Hepatocyte (in vitro differentiated cells): ENCODE results near the gene TMEM236. TPM values are rescaled to one million over a fixed set of nuclear protein-coding genes. Genes with fewer than 3 reads are reported as not detected.

Experiments used
- DNase-seq: peaks from one replicate; pipeline ENCODE4 v3.0.0-alpha.2; 2016; ENCODE audit warnings: low spot score
- H2AFZ ChIP-seq: fragments of 200-600 bp; sonication (generic); 2 replicates; pipeline ENCODE4 v1.6.0; 2016; ENCODE audit warnings: antibody characterized with exemption, mild to moderate bottlenecking
- H3K27ac ChIP-seq: fragments of 200-600 bp; sonication (generic); 2 replicates; pipeline ENCODE4 v1.5.1; 2016; ENCODE audit warnings: mild to moderate bottlenecking
- H3K27me3 ChIP-seq: fragments of 200-600 bp; sonication (generic); 2 replicates; pipeline ENCODE4 v1.6.1; 2016
- H3K36me3 ChIP-seq: fragments of 200-600 bp; sonication (generic); replicated peaks from 2 replicates; pipeline ENCODE4 v1.5.1; 2016; ENCODE audit warnings: low read depth; ENCODE audit not compliant: insufficient read depth
- H3K4me1 ChIP-seq: fragments of 200-600 bp; sonication (generic); 2 replicates; pipeline ENCODE4 v1.5.1; 2016; ENCODE audit warnings: mild to moderate bottlenecking, moderate library complexity; ENCODE audit not compliant: insufficient read depth
- H3K4me2 ChIP-seq: fragments of 200-600 bp; sonication (generic); 2 replicates; pipeline ENCODE4 v1.6.0; 2016
- H3K4me3 ChIP-seq: fragments of 200-600 bp; sonication (generic); 2 replicates; pipeline ENCODE4 v1.5.1; 2016; ENCODE audit warnings: mild to moderate bottlenecking
- H3K79me2 ChIP-seq: fragments of 200-600 bp; sonication (generic); 2 replicates; pipeline ENCODE4 v1.6.0; 2017; ENCODE audit warnings: mild to moderate bottlenecking
- H3K9me2 ChIP-seq: fragments of 200-600 bp; sonication (generic); replicated peaks from 2 replicates; pipeline ENCODE4 v1.6.0; 2017; ENCODE audit warnings: mild to moderate bottlenecking; ENCODE audit not compliant: insufficient read depth
- H3K9me3 ChIP-seq: fragments of 200-600 bp; sonication (generic); 2 replicates; pipeline ENCODE4 v1.5.1; 2016; ENCODE audit warnings: low read depth, mild to moderate bottlenecking
- H4K20me1 ChIP-seq: fragments of 200-600 bp; sonication (generic); 2 replicates; pipeline ENCODE4 v1.6.0; 2016; ENCODE audit warnings: mild to moderate bottlenecking; ENCODE audit not compliant: insufficient read depth, poor library complexity, severe bottlenecking
- EZH2 ChIP-seq: fragments of 200-600 bp; sonication (generic); IDR thresholded peaks from 2 replicates; pipeline ENCODE4 v1.6.1; 2016; ENCODE audit warnings: antibody characterized with exemption, mild to moderate bottlenecking, borderline replicate concordance
- EZH2phosphoT487 ChIP-seq: fragments of 200-600 bp; sonication (generic); IDR thresholded peaks from one replicate; pipeline ENCODE4 v1.6.1; 2018; ENCODE audit warnings: antibody characterized with exemption, mild to moderate bottlenecking, low read depth, moderate library complexity; ENCODE audit not compliant: unreplicated experiment, severe bottlenecking
- WGBS: methylation state at CpG from one replicate; pipeline ENCODE4 v1.1.6; 2016; ENCODE audit warnings: low lambda C conversion rate; ENCODE audit errors: missing lambda C conversion rate; 5-methylcytosine and 5-hydroxymethylcytosine counted together
- polyA plus RNA-seq: library from polyadenylated mRNA; unstranded; fragments of >200 nt; fragmentation: Nextera tagmentation; extraction: Ambion mirVana; gene quantifications from 2 replicates; pipeline ENCODE4 v1.2.1, GENCODE V29; 2016
- total RNA-seq: library from RNA; depleted of rRNA; stranded (reverse); fragments of >200 nt; gene quantifications from 2 replicates; pipeline ENCODE4 v1.2.3, GENCODE V29; 2014
- TF ChIP-seq, protein P1 (sequence below): fragments of 200-600 bp; sonication (generic); IDR thresholded peaks from 2 replicates; pipeline ENCODE4 v1.5.1; 2016; ENCODE audit warnings: antibody characterized with exemption, mild to moderate bottlenecking; ENCODE audit not compliant: poor library complexity

Gene TMEM236
- total and polyA plus RNA-seq, 2 experiments from 2014 or later = 0.08 to 0.80 TPM

- H4K20me1 ChIP-seq = no peaks in the 10 kb centered on the region
- H3K4me3 ChIP-seq = no peak overlapping the region
- no peaks in the 10 kb centered on the region for H3K9me2 ChIP-seq
- TF ChIP-seq EZH2phosphoT487 = no peak
- no peak for TF ChIP-seq EZH2
- TF ChIP-seq, protein P1, sequence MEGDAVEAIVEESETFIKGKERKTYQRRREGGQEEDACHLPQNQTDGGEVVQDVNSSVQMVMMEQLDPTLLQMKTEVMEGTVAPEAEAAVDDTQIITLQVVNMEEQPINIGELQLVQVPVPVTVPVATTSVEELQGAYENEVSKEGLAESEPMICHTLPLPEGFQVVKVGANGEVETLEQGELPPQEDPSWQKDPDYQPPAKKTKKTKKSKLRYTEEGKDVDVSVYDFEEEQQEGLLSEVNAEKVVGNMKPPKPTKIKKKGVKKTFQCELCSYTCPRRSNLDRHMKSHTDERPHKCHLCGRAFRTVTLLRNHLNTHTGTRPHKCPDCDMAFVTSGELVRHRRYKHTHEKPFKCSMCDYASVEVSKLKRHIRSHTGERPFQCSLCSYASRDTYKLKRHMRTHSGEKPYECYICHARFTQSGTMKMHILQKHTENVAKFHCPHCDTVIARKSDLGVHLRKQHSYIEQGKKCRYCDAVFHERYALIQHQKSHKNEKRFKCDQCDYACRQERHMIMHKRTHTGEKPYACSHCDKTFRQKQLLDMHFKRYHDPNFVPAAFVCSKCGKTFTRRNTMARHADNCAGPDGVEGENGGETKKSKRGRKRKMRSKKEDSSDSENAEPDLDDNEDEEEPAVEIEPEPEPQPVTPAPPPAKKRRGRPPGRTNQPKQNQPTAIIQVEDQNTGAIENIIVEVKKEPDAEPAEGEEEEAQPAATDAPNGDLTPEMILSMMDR = no peak
- no peaks in the 10 kb centered on the region for H3K27me3 ChIP-seq
- 85% methylated on average over 10 of the region's 10 CpGs for WGBS
- no peak overlapping the region for H2AFZ ChIP-seq
- no peaks in the 10 kb centered on the region for H3K36me3 ChIP-seq
- no peaks in the 10 kb centered on the region for H3K9me3 ChIP-seq
- H3K79me2 ChIP-seq = no peaks in the 10 kb centered on the region
- no peak for DNase-seq
- no peak overlapping the region for H3K4me2 ChIP-seq
- H3K4me1 ChIP-seq = no peaks in the 10 kb centered on the region
- H3K27ac ChIP-seq = no peak overlapping the region
Measured at GRCh38 chr10:17747883-17748550, 4.0 kb upstream of the TMEM236 start.

DNA sequence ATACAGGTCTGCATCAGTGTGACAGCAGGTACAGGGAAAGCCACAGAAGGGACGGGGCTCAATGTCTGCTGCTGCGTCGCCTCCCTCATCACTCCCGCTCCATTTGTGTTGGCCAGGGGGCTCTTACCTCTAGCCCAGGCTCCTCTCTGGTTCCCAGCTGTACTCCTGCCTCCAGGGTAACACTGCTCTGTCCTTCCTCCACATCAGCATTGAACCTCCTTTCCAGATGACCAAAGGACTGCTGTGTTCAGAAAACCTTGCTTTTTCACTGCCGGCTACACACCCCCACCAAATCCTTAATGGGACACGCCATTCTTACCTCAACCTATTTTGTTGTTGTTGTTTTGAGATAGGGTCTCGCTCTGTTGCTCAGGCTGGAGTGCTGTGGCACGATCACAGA is 2.1 kb upstream of the TMEM236 start:
- H2AFZ ChIP-seq = no peak overlapping the region
- H3K36me3 ChIP-seq = no peaks in the 10 kb centered on the region
- H3K9me2 ChIP-seq = no peaks in the 10 kb centered on the region
- H3K4me2 ChIP-seq = no peak overlapping the region
- H3K27ac ChIP-seq = no peak overlapping the region
- H3K4me1 ChIP-seq = no peaks in the 10 kb centered on the region
- 98% methylated on average over 8 of the region's 8 CpGs for WGBS
- no peaks in the 10 kb centered on the region for H3K9me3 ChIP-seq
- no peak overlapping the region for H3K4me3 ChIP-seq
- no peaks in the 10 kb centered on the region for H3K27me3 ChIP-seq
- DNase-seq = no peak
- TF ChIP-seq EZH2 = no peak
- H3K79me2 ChIP-seq = no peaks in the 10 kb centered on the region
- H4K20me1 ChIP-seq = no peaks in the 10 kb centered on the region

DNA sequence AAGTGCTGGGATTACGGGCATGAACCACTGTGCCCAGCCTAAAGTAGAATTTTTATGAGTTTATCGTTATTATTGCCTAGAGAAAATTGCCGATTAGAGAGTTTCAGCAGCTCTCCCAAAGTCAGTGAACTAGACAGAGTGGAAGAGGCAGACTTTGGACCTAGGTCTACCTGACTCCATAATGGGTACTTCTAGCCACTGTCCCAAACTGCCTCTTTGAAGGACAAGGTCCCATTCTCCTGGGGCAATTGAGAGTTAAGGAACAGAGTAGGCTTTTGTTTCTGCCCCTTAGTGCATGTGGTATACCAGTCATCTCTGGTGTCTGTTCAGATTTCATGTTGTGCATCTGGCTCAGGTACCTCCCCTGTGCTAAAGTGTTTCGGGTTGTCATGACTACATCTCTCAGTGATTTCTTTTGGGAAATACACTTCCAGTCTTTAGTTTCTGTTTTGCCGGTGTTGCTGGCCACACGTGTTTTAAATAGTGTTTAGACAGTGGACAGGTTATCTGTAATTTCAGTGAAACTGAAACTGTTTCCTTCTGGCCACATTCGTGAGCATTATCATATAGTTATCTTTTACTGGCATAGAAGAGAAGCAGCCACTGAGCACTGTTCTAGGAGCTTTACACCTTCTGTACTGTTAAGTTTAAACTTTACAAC is 4.7 kb downstream of the TMEM236 start:
- H3K9me2 ChIP-seq = no peaks in the 10 kb centered on the region
- H4K20me1 ChIP-seq = no peaks in the 10 kb centered on the region
- no peaks in the 10 kb centered on the region for H3K27me3 ChIP-seq
- peak overlapping the region; percentile 62 for H3K27ac ChIP-seq
- DNase-seq = peak; percentile 40
- no peaks in the 10 kb centered on the region for H3K79me2 ChIP-seq
- peak overlapping the region; percentile 55 for H3K4me2 ChIP-seq
- TF ChIP-seq, protein P1 = no peak
- TF ChIP-seq EZH2 = no peak
- no peak for TF ChIP-seq EZH2phosphoT487
- no peaks in the 10 kb centered on the region for H3K9me3 ChIP-seq
- H3K4me1 ChIP-seq = no peaks in the 10 kb centered on the region
- WGBS = 73% methylated on average over 7 of the region's 7 CpGs
- H3K4me3 ChIP-seq = no peak overlapping the region
- H3K36me3 ChIP-seq = no peaks in the 10 kb centered on the region
- no peak overlapping the region for H2AFZ ChIP-seq

GRCh38 chr10:17758200-17758599 is 6.2 kb downstream of the TMEM236 start:
- Histone ChIP-seq H3K4me3 (no peak overlapping the region), H2AFZ (no peak overlapping the region), H3K36me3 (no peaks in the 10 kb centered on the region), H3K27me3 (no peaks in the 10 kb centered on the region), H3K4me1 (no peaks in the 10 kb centered on the region), H3K9me3 (no peaks in the 10 kb centered on the region), H3K4me2 (no peak overlapping the region), H4K20me1 (no peaks in the 10 kb centered on the region), H3K9me2 (no peaks in the 10 kb centered on the region), H3K79me2 (no peaks in the 10 kb centered on the region), H3K27ac (peak overlapping the region; percentile 5)
- TF ChIP-seq, protein P1 = no peak
- TF ChIP-seq EZH2 = no peak
- TF ChIP-seq EZH2phosphoT487 = no peak
- DNase-seq = peak; percentile 32
- 90% methylated on average over 2 of the region's 2 CpGs for WGBS
